GDM1 (cell line): ENCODE data around the gene HOXD12.

Experiments
- DNase-seq: peaks from one replicate; lab custom pipeline; 2025; lab: John Stamatoyannopoulos, UW

HOXD12 gene

GRCh38 chr2:176130957-176131847, 31.6 kb downstream of the HOXD12 start:
- DNase-seq = no peak

GRCh38 chr2:176131848-176132158, 32.2 kb downstream of the HOXD12 start:
- DNase-seq = no peak

- DNase-seq = no peak
Measured at GRCh38 chr2:176132205-176133171, 32.9 kb downstream of the HOXD12 start.

GRCh38 chr2:176133389-176133788, 33.8 kb downstream of the HOXD12 start:
- no peak for DNase-seq

- no peak for DNase-seq
Measured at GRCh38 chr2:176134035-176134434, 34.4 kb downstream of the HOXD12 start.

- no peak for DNase-seq
Measured at GRCh38 chr2:176135035-176135440, 35.4 kb downstream of the HOXD12 start.

- DNase-seq = no peak
Measured at GRCh38 chr2:176136374-176137251, 37.0 kb downstream of the HOXD12 start.

GRCh38 chr2:176137252-176137580, 37.6 kb downstream of the HOXD12 start:
- DNase-seq = no peak

GRCh38 chr2:176137906-176138305, 38.3 kb downstream of the HOXD12 start:
- DNase-seq = no peak

- DNase-seq = no peak
Measured at GRCh38 chr2:176138526-176138922, 38.9 kb downstream of the HOXD12 start.

- no peak for DNase-seq
Measured at GRCh38 chr2:176138923-176139660, 39.5 kb downstream of the HOXD12 start.

GRCh38 chr2:176139661-176140512, 40.3 kb downstream of the HOXD12 start:
- no peak for DNase-seq

GRCh38 chr2:176140513-176141317, 41.1 kb downstream of the HOXD12 start:
- peak; percentile 62 for DNase-seq

GRCh38 chr2:176142281-176142680, 42.7 kb downstream of the HOXD12 start:
- no peak for DNase-seq

GRCh38 chr2:176145085-176145969, 45.7 kb downstream of the HOXD12 start:
- DNase-seq = no peak

- no peak for DNase-seq
Measured at GRCh38 chr2:176146101-176146500, 46.5 kb downstream of the HOXD12 start.

GRCh38 chr2:176146645-176147044, 47.0 kb downstream of the HOXD12 start:
- DNase-seq = no peak

- no peak for DNase-seq
Measured at GRCh38 chr2:176147210-176147799, 47.7 kb downstream of the HOXD12 start.
